ENCODE data around the gene TPPP3.

- TF ChIP-seq POLR2AphosphoS5 (IDR thresholded peaks at IDR 0.05) (no peak), CTCF (IDR thresholded peaks at IDR 0.05) (no peak), POLR2A (IDR thresholded peaks at IDR 0.05) (no peak), EP300 (IDR thresholded peaks at IDR 0.05) (no peak)
These were observed 44.9 kb upstream of the TPPP3 start for GRCh38 chr16:67438098-67438791.
